ENCODE results near the gene GABRG1.

- TF ChIP-seq, protein P1, sequence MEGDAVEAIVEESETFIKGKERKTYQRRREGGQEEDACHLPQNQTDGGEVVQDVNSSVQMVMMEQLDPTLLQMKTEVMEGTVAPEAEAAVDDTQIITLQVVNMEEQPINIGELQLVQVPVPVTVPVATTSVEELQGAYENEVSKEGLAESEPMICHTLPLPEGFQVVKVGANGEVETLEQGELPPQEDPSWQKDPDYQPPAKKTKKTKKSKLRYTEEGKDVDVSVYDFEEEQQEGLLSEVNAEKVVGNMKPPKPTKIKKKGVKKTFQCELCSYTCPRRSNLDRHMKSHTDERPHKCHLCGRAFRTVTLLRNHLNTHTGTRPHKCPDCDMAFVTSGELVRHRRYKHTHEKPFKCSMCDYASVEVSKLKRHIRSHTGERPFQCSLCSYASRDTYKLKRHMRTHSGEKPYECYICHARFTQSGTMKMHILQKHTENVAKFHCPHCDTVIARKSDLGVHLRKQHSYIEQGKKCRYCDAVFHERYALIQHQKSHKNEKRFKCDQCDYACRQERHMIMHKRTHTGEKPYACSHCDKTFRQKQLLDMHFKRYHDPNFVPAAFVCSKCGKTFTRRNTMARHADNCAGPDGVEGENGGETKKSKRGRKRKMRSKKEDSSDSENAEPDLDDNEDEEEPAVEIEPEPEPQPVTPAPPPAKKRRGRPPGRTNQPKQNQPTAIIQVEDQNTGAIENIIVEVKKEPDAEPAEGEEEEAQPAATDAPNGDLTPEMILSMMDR (IDR thresholded peaks at IDR 0.05): no peak
- no peak for TF ChIP-seq POLR2AphosphoS5 (IDR thresholded peaks at IDR 0.05)
- no peak for TF ChIP-seq POLR2A (IDR thresholded peaks at IDR 0.05)
These were observed at the start of gene GABRG1 for GRCh38 chr4:46123913-46124755.

Measured in prostate gland (tissue), 2 donors.